GM18951 (cell line): ENCODE results near the gene ZYG11B.
A peak's percentile ranks its signal among the peaks of the same experiment; 100 is the strongest.
"Not testable (repeated sequence)": the region's sequence is repeated elsewhere in the genome, so short reads cannot be mapped to it uniquely, and the experiment has no call there.

Source experiments
- POLR2A ChIP-seq: IDR thresholded peaks from 4 replicates; pipeline ENCODE4 v1.6.1; 2011; ENCODE audit warnings: mild to moderate bottlenecking; ENCODE audit not compliant: insufficient read length, insufficient read depth; ENCODE audit errors: extremely low read depth
- in situ Hi-C: fragments of 300-500 bp; cut with MboI; formaldehyde crosslinking; loops from one replicate; pipeline ENCODE4 v1.12.0; 2022; ENCODE audit warnings: low sequenced_read_pairs, mixed read lengths, inconsistent platforms; ENCODE audit not compliant: unreplicated experiment

The ZYG11B gene

DNA sequence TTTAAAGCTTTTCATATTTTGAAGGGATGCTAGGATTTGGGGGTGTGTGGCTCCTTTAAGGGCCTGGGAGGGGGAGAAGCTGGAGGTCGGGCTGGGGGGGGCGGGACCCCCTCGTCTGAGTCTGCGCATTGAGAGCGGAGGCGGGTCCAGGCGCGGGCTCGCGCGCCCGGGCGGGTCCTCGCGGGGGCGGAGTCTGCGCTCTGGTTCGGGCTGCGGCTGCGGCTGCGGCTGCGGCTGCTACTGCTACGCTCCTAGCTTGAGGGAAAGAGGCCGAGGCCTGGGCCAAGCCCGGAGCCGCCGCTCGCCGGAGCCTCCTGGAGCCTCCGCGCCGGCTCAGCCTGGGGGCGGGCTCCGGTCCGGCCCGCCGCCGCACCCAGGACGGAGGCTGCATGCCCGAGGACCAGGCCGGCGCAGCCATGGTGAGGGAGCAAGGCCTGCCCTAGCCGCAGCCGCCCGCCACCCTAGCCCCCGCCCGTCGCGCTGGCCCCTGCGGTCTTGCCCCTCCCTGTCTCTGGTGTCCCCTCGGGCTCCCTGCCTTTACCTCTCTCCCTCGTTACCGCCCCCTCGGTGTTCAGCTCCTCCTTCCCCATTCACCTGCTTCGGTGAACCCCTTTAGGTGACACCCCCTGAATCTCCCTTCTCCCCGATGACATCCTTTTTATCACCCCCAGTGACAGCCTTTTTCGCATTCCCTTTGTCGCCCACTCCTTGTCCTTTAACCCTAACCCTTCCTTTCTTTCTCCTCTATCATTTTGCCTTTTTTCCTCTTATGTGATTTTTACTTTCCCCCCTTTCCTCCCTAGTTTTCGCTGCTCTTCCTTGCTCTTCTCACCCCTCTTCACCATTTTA is at the start of gene ZYG11B:
Gene ZYG11B, plus strand, starts transcription at position 189 of the 849 bp plus-strand sequence. Its CDS starts 201 bp downstream, at position 390.
- in situ Hi-C loops, result no loop called here
- peak; percentile 67 for TF ChIP-seq POLR2A

DNA sequence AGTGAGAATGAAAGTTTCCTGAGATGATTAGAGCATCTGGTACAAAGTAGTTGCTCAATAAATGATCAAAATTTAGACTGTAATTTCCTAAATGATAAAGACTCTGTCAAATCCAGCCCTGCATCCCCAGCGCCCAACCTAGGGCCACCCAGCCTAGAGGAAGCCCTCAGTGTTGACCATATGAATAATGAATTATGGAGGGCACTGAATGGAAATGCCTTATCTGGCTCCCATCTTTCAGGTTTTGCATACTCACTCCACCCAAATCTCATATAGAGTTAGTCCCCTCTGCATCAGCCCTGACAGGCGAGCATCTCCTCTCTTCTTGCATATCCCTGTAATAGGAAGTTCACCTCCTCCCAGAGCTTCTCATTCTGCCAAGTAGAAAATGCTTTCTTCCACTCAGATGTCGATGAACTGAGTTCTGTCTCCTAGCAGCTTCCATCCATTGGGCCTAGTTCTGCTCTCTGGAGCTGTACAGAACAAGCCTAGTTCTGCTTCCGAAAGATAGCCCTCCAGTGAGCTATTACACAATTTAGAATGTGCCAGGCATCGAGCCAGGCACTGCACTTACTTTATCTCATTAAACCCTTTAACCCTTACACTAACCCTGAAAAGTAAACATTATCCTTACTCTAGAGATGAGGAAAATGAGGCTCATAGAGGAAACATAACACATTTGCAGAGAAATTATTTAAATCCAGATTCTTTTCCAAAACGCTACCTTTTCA is 49.0 kb upstream of the ZYG11B start:
- in situ Hi-C loops, result no loop called here
- no peak for TF ChIP-seq POLR2A

DNA sequence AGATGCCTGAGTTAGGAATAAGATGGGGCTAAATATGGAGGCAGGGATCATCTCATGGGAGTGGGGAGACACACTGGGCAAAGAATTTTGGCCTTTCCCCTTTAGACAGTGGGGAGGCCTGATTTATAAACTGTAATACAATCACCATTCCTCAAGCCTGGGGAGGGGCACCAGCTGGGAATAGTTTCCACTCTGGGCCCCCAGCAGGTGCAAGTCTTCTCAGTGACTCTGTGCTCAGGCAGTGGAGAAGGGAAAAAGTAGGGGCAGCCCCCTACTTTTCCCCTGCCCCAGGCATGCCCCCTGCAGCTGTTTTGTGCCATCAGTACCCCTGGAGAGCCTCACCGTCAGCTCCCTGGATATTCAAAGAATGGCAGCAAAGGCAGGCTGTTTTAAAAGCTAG is 47.2 kb upstream of the ZYG11B start:
- in situ Hi-C loops, result no loop called here
- no peak for TF ChIP-seq POLR2A

GRCh38 chr1:52679498-52679897 is 46.8 kb upstream of the ZYG11B start:
- in situ Hi-C loops, result no loop called here
- no peak for TF ChIP-seq POLR2A

DNA sequence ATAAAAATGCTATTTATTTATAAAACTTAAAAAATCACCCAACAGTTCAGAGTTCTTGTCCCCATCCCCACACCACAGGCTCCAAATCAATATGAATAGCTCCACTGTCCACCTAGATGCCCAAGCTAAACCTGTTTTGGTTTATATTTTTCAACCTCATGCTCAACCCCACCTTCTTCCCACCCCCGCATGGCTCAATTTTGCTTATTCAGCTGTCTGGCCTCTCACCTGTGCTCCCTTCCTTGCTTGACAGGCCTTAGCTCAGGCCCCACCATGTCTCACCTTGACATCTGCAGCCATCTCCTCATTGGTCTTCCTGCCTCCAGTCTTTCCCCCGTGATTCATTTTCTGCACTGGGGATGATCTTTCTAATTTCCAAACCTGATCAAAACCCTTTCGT is 45.9 kb upstream of the ZYG11B start:
- in situ Hi-C loops, result loop anchor here (10.0 kb wide), 1 partner anchor 266 kb away; no protein-coding TSS in a partner anchor
- no peak for TF ChIP-seq POLR2A

DNA sequence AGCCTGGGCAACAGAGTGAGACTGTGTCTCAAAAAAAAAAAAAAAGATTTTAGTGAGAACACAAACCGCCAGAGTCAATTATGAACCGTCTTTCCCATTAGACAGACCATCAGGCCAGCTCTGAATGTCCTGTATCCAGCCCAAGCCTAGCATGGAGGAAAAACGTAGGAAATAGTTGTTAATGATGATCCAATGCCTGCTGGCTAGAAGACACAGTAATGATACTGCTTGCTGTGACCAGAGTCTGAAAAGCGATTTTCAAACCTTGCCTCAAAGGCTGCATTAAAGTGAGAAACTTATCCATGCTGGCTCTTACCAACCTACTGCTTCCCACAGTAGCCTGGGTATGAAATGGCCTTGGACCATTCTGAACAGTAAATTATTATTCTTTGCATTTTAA is 45.1 kb upstream of the ZYG11B start:
- in situ Hi-C loops, result loop anchor here (10.0 kb wide), 1 partner anchor 266 kb away; no protein-coding TSS in a partner anchor
- TF ChIP-seq POLR2A, result no peak

DNA sequence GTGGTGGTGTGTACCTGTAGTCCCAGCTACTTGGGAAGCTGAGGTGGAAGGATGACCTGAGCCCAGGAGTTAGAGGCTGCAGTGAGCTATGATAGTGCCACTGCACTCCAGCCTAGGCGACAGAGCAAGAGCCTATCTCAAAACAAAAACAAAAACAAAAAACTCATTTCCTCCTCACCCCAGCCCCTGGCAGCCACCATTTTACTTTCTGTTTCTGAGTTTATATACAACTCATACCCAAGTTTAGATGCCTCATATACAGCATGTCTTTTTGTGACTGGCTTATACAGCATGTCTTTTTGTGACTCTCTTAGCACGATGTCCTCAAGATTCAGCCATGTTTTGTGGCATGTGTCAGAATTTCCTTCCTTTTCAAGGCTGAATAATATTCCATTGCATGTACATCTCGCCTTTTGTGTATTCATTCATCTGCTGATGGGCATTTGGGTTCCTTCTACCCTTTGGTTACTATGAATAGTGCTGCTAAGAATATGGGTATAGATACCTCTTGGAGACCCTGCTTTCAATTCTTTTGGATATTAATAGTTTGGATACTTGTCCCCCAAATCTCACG is 42.8 kb upstream of the ZYG11B start:
- TF ChIP-seq POLR2A, result no peak
- in situ Hi-C loops, result loop anchor here (10.0 kb wide), 1 partner anchor 269 kb away; no protein-coding TSS in a partner anchor

- no peak for TF ChIP-seq POLR2A
- in situ Hi-C loops, result loop anchor here (10.0 kb wide), 1 partner anchor 270 kb away; no protein-coding TSS in a partner anchor
Observed at GRCh38 chr1:52684545-52684944, 41.7 kb upstream of the ZYG11B start.

DNA sequence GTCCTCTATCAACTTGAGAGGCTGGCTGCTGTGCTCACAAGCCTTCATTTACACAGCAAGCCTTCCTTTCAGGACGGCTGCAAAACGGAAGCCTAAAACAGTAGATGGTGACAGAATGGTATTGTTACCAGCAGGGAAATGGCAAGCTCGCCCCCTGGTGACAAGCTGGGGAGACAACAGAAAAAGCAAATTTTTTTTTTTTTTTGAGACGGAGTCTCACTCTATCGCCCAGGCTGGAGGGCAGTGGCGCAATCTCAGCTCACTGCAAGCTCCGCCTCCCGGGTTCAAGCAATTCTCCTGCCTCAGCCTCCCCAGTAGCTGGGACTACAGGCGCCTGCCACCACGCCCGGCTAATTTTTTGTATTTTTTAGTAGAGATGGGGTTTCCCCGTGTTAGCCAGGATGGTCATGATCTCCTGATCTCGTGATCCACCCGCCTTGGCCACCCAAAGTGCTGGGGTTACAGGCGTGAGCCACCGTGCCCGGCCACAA is 39.9 kb upstream of the ZYG11B start:
- in situ Hi-C loops, result loop anchor here (10.0 kb wide), 1 partner anchor 272 kb away; no protein-coding TSS in a partner anchor

- in situ Hi-C loops, result loop anchor here (10.0 kb wide), 1 partner anchor 272 kb away; no protein-coding TSS in a partner anchor
Observed at GRCh38 chr1:52686830-52687229, 39.4 kb upstream of the ZYG11B start.

DNA sequence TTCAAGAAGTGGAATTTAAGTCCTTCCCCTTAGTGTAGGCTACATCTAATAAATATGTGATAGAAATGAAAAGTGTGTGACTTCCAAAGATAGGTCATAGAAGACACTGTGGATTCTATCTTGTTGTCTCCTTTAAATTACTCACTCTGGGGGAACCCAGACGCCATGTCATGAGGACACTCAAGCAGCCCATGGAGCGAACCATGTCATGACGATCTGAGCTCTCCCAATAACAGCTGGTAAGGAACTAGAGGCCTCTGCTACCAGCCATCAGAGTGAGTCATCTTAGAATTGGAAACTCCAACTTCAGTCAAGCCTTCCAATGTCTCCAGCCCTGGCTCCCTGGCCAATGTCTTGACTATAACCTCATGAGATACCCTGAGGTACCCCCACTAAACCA is 34.4 kb upstream of the ZYG11B start:
- in situ Hi-C loops, result no loop called here

More at GRCh38 chr1:52686830-52687229, 39.4 kb upstream of the ZYG11B start:
- no peak for TF ChIP-seq POLR2A

DNA sequence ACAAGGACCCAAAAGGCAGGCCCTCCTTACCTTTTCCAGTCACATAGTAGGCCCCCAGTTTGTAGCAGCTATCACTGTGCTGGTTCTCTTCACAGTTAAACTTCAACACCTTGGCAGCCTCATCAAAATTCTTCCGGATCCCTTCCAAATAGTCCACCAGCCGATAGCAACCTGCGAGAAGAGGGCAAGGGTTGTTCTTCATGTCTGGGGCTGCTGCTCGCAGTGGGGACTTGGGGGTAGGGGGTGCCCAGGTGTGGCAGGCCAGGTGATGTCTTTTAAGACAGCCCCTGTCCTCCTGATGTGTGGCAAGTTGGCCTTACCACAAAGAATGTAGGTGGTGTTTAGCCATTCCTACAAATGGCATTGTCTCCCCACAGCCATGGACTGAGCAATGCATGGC is 33.6 kb upstream of the ZYG11B start:
- in situ Hi-C loops, result no loop called here
- TF ChIP-seq POLR2A, result no peak

More for the DNA sequence above, 34.4 kb upstream of the ZYG11B start:
- no peak for TF ChIP-seq POLR2A

GRCh38 chr1:52693351-52693750 is 32.9 kb upstream of the ZYG11B start:
- in situ Hi-C loops, result not testable (repeated sequence)
